ENCODE data around the gene C2CD2L.
"Not testable (repeated sequence)": the region's sequence is repeated elsewhere in the genome, so short reads cannot be mapped to it uniquely, and the experiment has no call there.

Gene C2CD2L

GRCh38 chr11:119118946-119119345 is 11.8 kb downstream of the C2CD2L start:
- peaks cover 11% of the 10 kb centered on the region for H3K36me3 Mint-ChIP-seq
- peaks cover 63% of the 10 kb centered on the region for H3K4me1 Mint-ChIP-seq
- no peak overlapping the region for H3K27ac Mint-ChIP-seq
- H3K4me3 Mint-ChIP-seq, result no peak overlapping the region
- no peaks in the 10 kb centered on the region for H3K27me3 Mint-ChIP-seq
- no peaks in the 10 kb centered on the region for H3K9me3 Mint-ChIP-seq

GRCh38 chr11:119120639-119121007 is 13.5 kb downstream of the C2CD2L start:
- Mint-ChIP-seq H3K4me3 (peak overlapping the region; percentile 97), H3K27ac (peak overlapping the region; percentile 91), H3K9me3 (no peaks in the 10 kb centered on the region), H3K27me3 (no peaks in the 10 kb centered on the region), H3K36me3 (peaks cover 7% of the 10 kb centered on the region), H3K4me1 (peaks cover 59% of the 10 kb centered on the region)

GRCh38 chr11:119121008-119121810 is 14.1 kb downstream of the C2CD2L start, which contains the start of gene HINFP:
Gene HINFP (plus strand): TSS chr11:119121580. CDS start chr11:119126945, 5,365 bp downstream.
- H3K4me1 Mint-ChIP-seq, result peaks cover 53% of the 10 kb centered on the region
- no peaks in the 10 kb centered on the region for H3K9me3 Mint-ChIP-seq
- H3K4me3 Mint-ChIP-seq, result peak within 1 kb of the TSS; percentile 97
- peaks cover 5% of the 10 kb centered on the region for H3K36me3 Mint-ChIP-seq
- peak within 1 kb of the TSS; percentile 91 for H3K27ac Mint-ChIP-seq
- no peaks in the 10 kb centered on the region for H3K27me3 Mint-ChIP-seq

GRCh38 chr11:119121811-119122124 is 14.6 kb downstream of the C2CD2L start:
- Mint-ChIP-seq H3K27me3 (no peaks in the 10 kb centered on the region), H3K4me3 (peak overlapping the region; percentile 97), H3K4me1 (peaks cover 51% of the 10 kb centered on the region), H3K36me3 (peaks cover 5% of the 10 kb centered on the region), H3K27ac (peak overlapping the region; percentile 91), H3K9me3 (no peaks in the 10 kb centered on the region)

GRCh38 chr11:119125821-119126220 is 18.7 kb downstream of the C2CD2L start:
- Mint-ChIP-seq H3K9me3 (no peaks in the 10 kb centered on the region), H3K4me1 (peaks cover 46% of the 10 kb centered on the region), H3K27me3 (no peaks in the 10 kb centered on the region), H3K36me3 (peaks cover 7% of the 10 kb centered on the region), H3K4me3 (no peak overlapping the region), H3K27ac (no peak overlapping the region)

- Mint-ChIP-seq H3K9me3 (no peaks in the 10 kb centered on the region), H3K27me3 (no peaks in the 10 kb centered on the region), H3K27ac (peak overlapping the region; percentile 71), H3K4me3 (peak overlapping the region; percentile 11), H3K4me1 (peaks cover 40% of the 10 kb centered on the region), H3K36me3 (peaks cover 14% of the 10 kb centered on the region)
These were observed 19.6 kb downstream of the C2CD2L start for GRCh38 chr11:119126675-119127268.

- Mint-ChIP-seq H3K27ac (no peak overlapping the region), H3K36me3 (peaks cover 19% of the 10 kb centered on the region), H3K27me3 (no peaks in the 10 kb centered on the region), H3K4me3 (no peak overlapping the region), H3K4me1 (peaks cover 13% of the 10 kb centered on the region), H3K9me3 (no peaks in the 10 kb centered on the region)
These were observed 23.5 kb downstream of the C2CD2L start for GRCh38 chr11:119130662-119131061.

- Mint-ChIP-seq H3K27ac (no peak overlapping the region), H3K36me3 (peaks cover 18% of the 10 kb centered on the region), H3K4me3 (no peak overlapping the region), H3K4me1 (no peaks in the 10 kb centered on the region), H3K27me3 (no peaks in the 10 kb centered on the region), H3K9me3 (no peaks in the 10 kb centered on the region)
These were observed 27.3 kb downstream of the C2CD2L start for GRCh38 chr11:119134389-119134978.

GRCh38 chr11:119139276-119139675 is 32.1 kb downstream of the C2CD2L start:
- not testable (repeated sequence) for H3K27me3 Mint-ChIP-seq, H3K4me1 Mint-ChIP-seq, H3K36me3 Mint-ChIP-seq, H3K4me3 Mint-ChIP-seq, H3K9me3 Mint-ChIP-seq, H3K27ac Mint-ChIP-seq

- no peaks in the 10 kb centered on the region for H3K36me3 Mint-ChIP-seq
- H3K27ac Mint-ChIP-seq, result no peak overlapping the region
- peaks cover 16% of the 10 kb centered on the region for H3K27me3 Mint-ChIP-seq
- H3K4me1 Mint-ChIP-seq, result peaks cover 14% of the 10 kb centered on the region
- H3K4me3 Mint-ChIP-seq, result no peak overlapping the region
- H3K9me3 Mint-ChIP-seq, result no peaks in the 10 kb centered on the region
These were observed 37.8 kb downstream of the C2CD2L start for GRCh38 chr11:119144825-119145486.

GRCh38 chr11:119145551-119145950 is 38.4 kb downstream of the C2CD2L start:
- H3K27me3 Mint-ChIP-seq, result peaks cover 16% of the 10 kb centered on the region

GRCh38 chr11:119147604-119148333 is 40.6 kb downstream of the C2CD2L start:
- Mint-ChIP-seq H3K27ac (no peak overlapping the region), H3K4me3 (peak overlapping the region; percentile 77), H3K36me3 (no peaks in the 10 kb centered on the region), H3K4me1 (peaks cover 14% of the 10 kb centered on the region), H3K9me3 (no peaks in the 10 kb centered on the region), H3K27me3 (peaks cover 16% of the 10 kb centered on the region)

More at GRCh38 chr11:119145551-119145950, 38.4 kb downstream of the C2CD2L start:
- no peaks in the 10 kb centered on the region for H3K36me3 Mint-ChIP-seq
- H3K9me3 Mint-ChIP-seq, result no peaks in the 10 kb centered on the region
- peaks cover 14% of the 10 kb centered on the region for H3K4me1 Mint-ChIP-seq
- no peak overlapping the region for H3K27ac Mint-ChIP-seq
- no peak overlapping the region for H3K4me3 Mint-ChIP-seq

- H3K27ac Mint-ChIP-seq, result no peak overlapping the region
These were observed 41.5 kb downstream of the C2CD2L start for GRCh38 chr11:119148720-119149017.

GRCh38 chr11:119149018-119149785 is 42.1 kb downstream of the C2CD2L start, which contains the start of gene ABCG4:
Gene ABCG4 (plus strand): TSS chr11:119149052. CDS start chr11:119149966, 914 bp downstream.
- H3K27me3 Mint-ChIP-seq, result peaks cover 13% of the 10 kb centered on the region
- H3K36me3 Mint-ChIP-seq, result no peaks in the 10 kb centered on the region
- H3K4me3 Mint-ChIP-seq, result peak within 1 kb of the TSS; percentile 77
- H3K27ac Mint-ChIP-seq, result no peak within 1 kb of the TSS
- H3K4me1 Mint-ChIP-seq, result peaks cover 14% of the 10 kb centered on the region
- no peaks in the 10 kb centered on the region for H3K9me3 Mint-ChIP-seq

More at GRCh38 chr11:119148720-119149017, 41.5 kb downstream of the C2CD2L start:
- no peaks in the 10 kb centered on the region for H3K9me3 Mint-ChIP-seq
- H3K36me3 Mint-ChIP-seq, result no peaks in the 10 kb centered on the region
- peaks cover 13% of the 10 kb centered on the region for H3K27me3 Mint-ChIP-seq
- H3K4me1 Mint-ChIP-seq, result peaks cover 14% of the 10 kb centered on the region
- peak overlapping the region; percentile 77 for H3K4me3 Mint-ChIP-seq

Data from activated naive CD4-positive, alpha-beta T cell treated with anti-CD3 and anti-CD28 coated beads, Interleukin-2, amount 50 U/mL, for 24 hours (primary cell).